ES-I3 (cell line): ENCODE data around the gene SH3D21.

Experiments
- H3K36me3 ChIP-seq: 2 replicates; pipeline ENCODE4 v1.6.1; 2013; ENCODE audit warnings: mild to moderate bottlenecking, low read length, control low read depth, moderate library complexity; ENCODE audit not compliant: insufficient read depth
- H3K4me1 ChIP-seq: 2 replicates; pipeline ENCODE4 v1.6.1; 2013; ENCODE audit warnings: mild to moderate bottlenecking, control low read depth, low read length; ENCODE audit not compliant: insufficient read depth
- H3K9ac ChIP-seq: 2 replicates; pipeline ENCODE4 v1.6.1; 2013; ENCODE audit warnings: low read depth, mild to moderate bottlenecking, low read length, moderate library complexity
- H3K9me3 ChIP-seq: 2 replicates; pipeline ENCODE4 v1.6.1; 2013; ENCODE audit warnings: mild to moderate bottlenecking, low read length, moderate library complexity; ENCODE audit not compliant: control insufficient read depth, insufficient read depth

The SH3D21 gene

DNA sequence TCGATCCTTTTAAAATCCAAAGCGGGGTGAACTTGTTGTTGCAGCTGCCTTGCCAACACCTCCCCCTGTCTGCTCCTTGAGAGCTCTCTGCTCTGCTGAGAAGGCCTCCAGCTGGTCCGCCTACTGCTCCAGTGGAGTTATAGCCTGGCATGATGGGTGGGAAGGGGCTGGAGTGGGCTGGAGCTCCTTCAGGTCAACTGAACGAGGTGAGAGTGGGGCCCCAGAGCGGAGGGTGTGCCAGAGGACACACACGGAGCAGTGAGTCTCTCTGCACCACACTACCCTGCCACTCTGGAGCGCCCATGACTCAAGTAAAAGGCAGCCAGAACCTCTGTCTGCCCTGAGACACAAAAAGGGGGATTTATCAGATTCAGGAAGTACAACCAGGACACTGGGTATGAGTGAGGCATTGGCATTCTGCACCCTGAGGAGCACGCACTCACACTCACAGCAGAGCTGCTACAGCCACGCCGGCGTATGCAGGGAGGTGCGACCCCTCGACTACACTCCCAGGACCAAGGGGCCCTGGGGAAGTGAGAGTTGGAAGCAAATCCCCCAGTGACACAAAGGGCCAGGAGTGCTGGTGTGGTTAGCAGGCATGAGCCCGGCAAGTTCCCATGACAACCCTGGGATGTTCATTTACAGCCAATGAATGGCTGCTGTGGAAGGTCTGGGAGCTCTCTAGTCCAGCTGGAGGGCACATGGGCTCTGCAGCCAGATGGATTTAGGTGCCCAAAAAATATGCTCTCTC, 45.2 kb downstream of the SH3D21 start:
- Histone ChIP-seq H3K36me3 (peaks cover 5% of the 10 kb centered on the region; the same call in 1 of the 2 replicates), H3K9me3 (no peaks in the 10 kb centered on the region), H3K4me1 (peaks cover 30% of the 10 kb centered on the region), H3K9ac (no peak overlapping the region)

DNA sequence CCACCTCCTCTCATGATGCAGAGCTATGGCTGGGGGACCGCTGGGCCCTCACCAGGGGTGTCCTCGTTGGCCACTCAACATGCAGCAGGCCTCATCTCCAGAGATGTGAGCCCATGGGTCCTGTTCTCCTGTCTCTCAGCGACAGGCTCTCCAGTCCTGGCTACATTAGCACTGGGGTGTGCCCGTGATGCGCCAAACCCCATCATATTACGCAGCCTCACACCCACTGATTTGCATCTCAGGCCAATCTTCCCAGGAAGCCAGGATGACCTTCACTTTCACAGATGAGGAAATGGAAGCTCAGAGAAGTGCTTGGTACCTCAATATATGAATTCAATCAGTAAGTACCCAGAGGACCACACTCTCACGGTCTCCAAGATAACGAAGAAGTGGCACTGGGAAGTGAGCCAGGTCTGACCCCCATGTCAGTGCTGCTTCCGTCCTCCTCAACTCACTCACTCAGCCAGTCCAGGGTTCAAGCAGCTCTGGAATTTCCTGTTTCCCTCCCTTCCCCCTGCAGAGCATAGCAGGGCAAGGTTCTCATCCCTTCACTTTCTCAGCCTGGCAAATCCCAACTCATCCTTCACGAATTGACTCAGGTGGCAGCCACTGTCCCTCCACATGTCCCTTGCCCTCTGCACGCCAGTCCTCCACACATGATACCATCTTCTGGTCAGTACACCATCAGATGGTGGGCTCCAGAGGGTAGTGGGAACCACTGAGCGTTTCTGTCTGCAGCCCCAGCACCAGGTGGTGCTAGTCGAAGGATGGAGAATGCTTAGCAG, 46.1 kb downstream of the SH3D21 start:
- Histone ChIP-seq H3K4me1 (peaks cover 30% of the 10 kb centered on the region), H3K36me3 (peaks cover 10% of the 10 kb centered on the region), H3K9ac (no peak overlapping the region), H3K9me3 (no peaks in the 10 kb centered on the region)

DNA sequence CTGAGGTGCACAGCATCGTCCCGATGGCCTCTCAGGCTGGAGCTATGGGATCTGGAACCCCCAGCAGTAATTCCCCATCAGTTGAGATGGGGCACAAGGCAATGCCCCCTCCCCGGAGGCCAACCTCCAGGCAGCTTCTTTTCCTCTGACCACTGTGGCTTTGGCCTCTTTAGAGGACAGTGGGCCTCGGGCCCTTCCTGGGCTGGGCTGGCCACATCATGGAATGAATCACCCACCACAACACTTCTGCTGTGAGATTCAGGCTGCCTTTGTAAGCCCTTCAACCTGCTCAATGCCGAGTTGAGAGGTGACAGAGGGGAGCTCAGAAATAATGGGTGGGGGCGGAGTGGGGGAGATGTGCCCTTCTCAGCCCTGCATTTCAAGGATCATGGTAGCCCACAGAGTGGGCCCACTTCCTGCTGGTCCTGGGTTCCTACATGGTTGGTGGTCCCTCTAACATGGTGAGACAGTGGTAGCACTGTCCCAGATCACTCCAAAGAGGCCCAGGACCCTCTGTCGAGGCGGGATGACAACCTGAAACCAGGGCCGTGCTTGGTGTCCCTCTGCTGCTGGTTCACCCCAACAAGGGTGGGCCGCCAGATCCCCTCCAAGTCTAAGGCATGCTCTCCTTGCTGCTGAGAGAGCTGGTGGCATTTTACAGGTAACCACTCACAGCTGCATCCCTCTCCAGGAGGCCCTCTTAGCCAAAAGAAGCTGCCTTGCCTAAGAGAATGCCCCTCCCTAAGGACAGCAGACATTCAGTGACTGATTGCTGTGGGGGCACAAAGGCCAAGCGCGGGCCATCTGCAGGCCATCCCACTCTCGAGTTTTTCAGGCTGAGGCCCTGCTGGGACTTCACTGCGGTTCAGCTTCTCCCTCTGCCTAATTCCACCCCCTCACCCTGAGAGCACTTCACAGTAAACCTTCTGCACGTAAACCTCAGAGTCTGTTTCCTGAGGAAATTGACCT, 47.0 kb downstream of the SH3D21 start:
- no peaks in the 10 kb centered on the region for H3K9me3 ChIP-seq
- H3K9ac ChIP-seq, result no peak overlapping the region
- H3K36me3 ChIP-seq, result peaks cover 5% of the 10 kb centered on the region
- H3K4me1 ChIP-seq, result peaks cover 30% of the 10 kb centered on the region

- Histone ChIP-seq H3K36me3 (peaks cover 5% of the 10 kb centered on the region; the same call in 1 of the 2 replicates), H3K4me1 (peaks cover 30% of the 10 kb centered on the region), H3K9me3 (no peaks in the 10 kb centered on the region), H3K9ac (no peak overlapping the region)
Measured at GRCh38 chr1:36354486-36354885, 48.3 kb downstream of the SH3D21 start.

- H3K36me3 ChIP-seq, result peaks cover 5% of the 10 kb centered on the region; the same call in 1 of the 2 replicates
- H3K9ac ChIP-seq, result no peak overlapping the region
- H3K4me1 ChIP-seq, result peaks cover 27% of the 10 kb centered on the region
- no peaks in the 10 kb centered on the region for H3K9me3 ChIP-seq
Measured at GRCh38 chr1:36355811-36356210, 49.6 kb downstream of the SH3D21 start.

- Histone ChIP-seq H3K9me3 (no peaks in the 10 kb centered on the region), H3K9ac (no peak overlapping the region), H3K36me3 (peaks cover 5% of the 10 kb centered on the region; the same call in 1 of the 2 replicates), H3K4me1 (no peaks in the 10 kb centered on the region)
Measured at GRCh38 chr1:36358514-36359084, 52.4 kb downstream of the SH3D21 start.

DNA sequence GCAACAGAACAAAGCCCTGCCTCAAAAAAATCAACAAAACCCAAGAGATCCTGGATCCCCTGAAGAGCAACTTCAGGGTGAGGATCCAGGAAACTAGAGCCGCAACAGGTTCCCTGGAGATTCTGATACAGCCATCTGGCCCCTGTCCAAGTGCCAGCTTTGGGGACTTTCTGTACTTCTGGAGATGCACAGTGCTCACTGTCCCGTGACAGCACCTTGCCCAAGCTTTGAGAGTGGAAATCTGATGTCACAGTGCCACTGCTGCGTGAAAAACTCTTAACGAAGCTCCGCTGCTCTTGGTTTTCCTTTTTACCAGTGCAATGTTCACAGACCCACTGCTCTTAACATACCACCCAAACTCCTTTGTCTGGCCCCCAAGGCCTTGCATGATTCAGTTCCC, 53.2 kb downstream of the SH3D21 start:
- Histone ChIP-seq H3K9ac (no peak overlapping the region), H3K36me3 (peaks cover 5% of the 10 kb centered on the region; the same call in 1 of the 2 replicates), H3K4me1 (no peaks in the 10 kb centered on the region), H3K9me3 (no peaks in the 10 kb centered on the region)

DNA sequence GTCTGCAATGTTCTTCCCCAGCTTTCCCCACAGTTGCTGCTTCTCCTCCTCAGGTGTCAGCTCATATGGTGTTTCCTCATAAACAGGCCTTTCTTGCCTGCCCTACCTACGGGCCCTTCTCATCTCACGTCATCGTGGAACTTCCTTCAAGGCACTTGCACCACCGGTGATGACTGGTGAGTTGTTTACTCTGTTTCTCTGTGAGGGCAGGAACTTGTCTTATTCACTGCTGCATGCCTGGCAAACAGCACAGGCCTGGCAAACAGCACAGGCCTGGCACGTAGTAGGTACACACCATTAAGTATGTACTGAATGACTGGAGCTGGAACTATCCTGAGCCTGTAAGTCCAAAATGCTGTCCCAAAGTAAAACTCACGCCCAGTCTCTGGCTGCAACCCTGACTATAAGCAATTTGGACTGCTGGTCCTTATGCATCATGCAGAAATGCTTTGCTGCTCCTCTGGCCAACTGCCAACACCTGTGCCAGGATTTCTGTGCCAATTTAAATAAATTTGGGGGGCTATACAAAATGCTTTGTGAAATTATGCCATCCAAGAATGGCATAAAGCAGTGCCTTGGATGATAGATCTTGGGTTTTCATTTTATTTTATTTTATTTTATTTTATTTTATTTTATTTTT, 53.9 kb downstream of the SH3D21 start:
- Histone ChIP-seq H3K4me1 (no peaks in the 10 kb centered on the region), H3K9ac (no peak overlapping the region), H3K36me3 (peaks cover 5% of the 10 kb centered on the region; the same call in 1 of the 2 replicates), H3K9me3 (no peaks in the 10 kb centered on the region)

- Histone ChIP-seq H3K9me3 (no peaks in the 10 kb centered on the region), H3K9ac (no peak overlapping the region), H3K4me1 (peaks cover 18% of the 10 kb centered on the region; the same call in 1 of the 2 replicates), H3K36me3 (no peaks in the 10 kb centered on the region; the same call in 1 of the 2 replicates)
Measured at GRCh38 chr1:36365381-36365780, 59.2 kb downstream of the SH3D21 start.

GRCh38 chr1:36366091-36366661, 60.0 kb downstream of the SH3D21 start:
- H3K9me3 ChIP-seq, result no peaks in the 10 kb centered on the region
- no peaks in the 10 kb centered on the region; the same call in 1 of the 2 replicates for H3K36me3 ChIP-seq
- H3K9ac ChIP-seq, result no peak overlapping the region
- peaks cover 18% of the 10 kb centered on the region; the same call in 1 of the 2 replicates for H3K4me1 ChIP-seq

GRCh38 chr1:36367066-36367465, 60.9 kb downstream of the SH3D21 start:
- no peak overlapping the region for H3K9ac ChIP-seq
- H3K9me3 ChIP-seq, result no peaks in the 10 kb centered on the region
- peaks cover 21% of the 10 kb centered on the region; the same call in 1 of the 2 replicates for H3K4me1 ChIP-seq
- H3K36me3 ChIP-seq, result no peaks in the 10 kb centered on the region; the same call in 1 of the 2 replicates

DNA sequence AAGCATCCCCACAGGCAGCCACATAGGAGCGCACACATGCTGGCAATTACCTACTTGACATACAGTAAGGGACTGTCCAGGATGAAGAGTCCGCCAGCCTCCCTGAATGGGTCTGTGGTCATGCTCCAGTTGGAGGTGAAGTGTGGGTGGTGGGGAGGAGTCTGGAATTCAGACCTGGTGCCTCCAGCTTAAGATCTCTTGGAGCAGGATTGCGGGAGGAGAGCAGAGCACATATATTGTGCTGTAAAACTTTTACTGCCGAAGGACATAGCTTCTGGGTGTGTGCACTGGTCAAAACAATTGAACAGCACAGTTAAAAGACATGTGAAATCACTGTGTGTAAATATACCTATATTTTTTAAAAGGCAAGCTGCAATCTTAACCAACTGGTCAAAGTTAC, 61.6 kb downstream of the SH3D21 start:
- Histone ChIP-seq H3K4me1 (peaks cover 28% of the 10 kb centered on the region), H3K9ac (no peak overlapping the region), H3K9me3 (no peaks in the 10 kb centered on the region), H3K36me3 (no peaks in the 10 kb centered on the region; the same call in 1 of the 2 replicates)
